ENCODE results near the gene ITPA. TPM values are rescaled to one million over a fixed set of nuclear protein-coding genes. Genes with fewer than 3 reads are reported as not detected.

The ITPA gene
- total RNA-seq, 3 donors from 2014 or later (not counting 1 experiment from before 2014, with no cell fraction given): 49.6 to 53.2 (median 50.2) TPM

GRCh38 chr20:3166913-3167342 lies 42.4 kb upstream of the ITPA start:
- Histone ChIP-seq H3K4me3 (ENCODE audit: low read length) (no peak overlapping the region), H3K27ac (ENCODE audit: low read length) (no peak overlapping the region), H3K27me3 (ENCODE audit: control insufficient read depth, insufficient read depth, low read length) (peaks cover 12% of the 10 kb centered on the region), H3K4me1 (ENCODE audit: control insufficient read depth, insufficient read depth, low read length) (no peaks in the 10 kb centered on the region), H3K36me3 (ENCODE audit: control insufficient read depth, insufficient read depth, low read length) (no peaks in the 10 kb centered on the region), H3K9me3 (ENCODE audit: control insufficient read depth, insufficient read depth, low read length) (no peaks in the 10 kb centered on the region)
- Mint-ChIP-seq H3K27me3 (ENCODE audit: low read depth in 2 of 2) (peaks cover 27 to 40% of the 10 kb centered on the region in 2 donors), H3K4me1 (peaks cover 0 to under 1% of the 10 kb centered on the region in 2 donors), H3K9me3 (no peaks in the 10 kb centered on the region), H3K4me3 (no peak overlapping the region), H3K27ac (no peak overlapping the region), H3K36me3 (no peaks in the 10 kb centered on the region)
- DNase-seq (no peak), ATAC-seq (no peak)
- intact Hi-C loops (cut with micrococcal nuclease): no loop called here
- TF ChIP-seq CTCF (IDR thresholded peaks at IDR 0.05): no peak
- WGBS (ENCODE audit: insufficient coverage): 94% methylated on average over 14 of the region's 16 CpGs

- no peak for DNase-seq
- Histone ChIP-seq H3K9me3 (ENCODE audit: control insufficient read depth, insufficient read depth, low read length) (no peaks in the 10 kb centered on the region), H3K36me3 (ENCODE audit: control insufficient read depth, insufficient read depth, low read length) (no peaks in the 10 kb centered on the region), H3K4me3 (ENCODE audit: low read length) (no peak overlapping the region), H3K27ac (ENCODE audit: low read length) (no peak overlapping the region), H3K27me3 (ENCODE audit: control insufficient read depth, insufficient read depth, low read length) (peaks cover 19% of the 10 kb centered on the region), H3K4me1 (ENCODE audit: control insufficient read depth, insufficient read depth, low read length) (peaks cover 4% of the 10 kb centered on the region)
- Mint-ChIP-seq H3K27me3 (ENCODE audit: low read depth in 2 of 2) (peaks cover 33 to 48% of the 10 kb centered on the region in 2 donors), H3K9me3 (no peaks in the 10 kb centered on the region), H3K4me3 (no peak overlapping the region), H3K27ac (no peak overlapping the region), H3K4me1 (peaks cover 0 to 9% of the 10 kb centered on the region in 2 donors), H3K36me3 (no peaks in the 10 kb centered on the region)
- intact Hi-C loops (cut with micrococcal nuclease): no loop called here
- no peak for TF ChIP-seq CTCF (IDR thresholded peaks at IDR 0.05)
- ATAC-seq: no peak
- 30% methylated on average over 25 of the region's 25 CpGs for WGBS (ENCODE audit: insufficient coverage)
Observed at GRCh38 chr20:3167738-3168078, 41.6 kb upstream of the ITPA start.

GRCh38 chr20:3168079-3168828 lies 41.0 kb upstream of the ITPA start:
- TF ChIP-seq CTCF (IDR thresholded peaks at IDR 0.05): no peak
- no peak overlapping the region for H3K4me3 ChIP-seq (ENCODE audit: low read length)

More at GRCh38 chr20:3168079-3168828, 41.0 kb upstream of the ITPA start:
- Mint-ChIP-seq H3K4me1 (peaks cover 0 to 9% of the 10 kb centered on the region in 2 donors), H3K27ac (no peak overlapping the region), H3K9me3 (no peaks in the 10 kb centered on the region), H3K27me3 (ENCODE audit: low read depth in 2 of 2) (peaks cover 33 to 47% of the 10 kb centered on the region in 2 donors), H3K36me3 (no peaks in the 10 kb centered on the region), H3K4me3 (no peak overlapping the region)
- Histone ChIP-seq H3K9me3 (ENCODE audit: control insufficient read depth, insufficient read depth, low read length) (no peaks in the 10 kb centered on the region), H3K27me3 (ENCODE audit: control insufficient read depth, insufficient read depth, low read length) (peaks cover 19% of the 10 kb centered on the region), H3K4me1 (ENCODE audit: control insufficient read depth, insufficient read depth, low read length) (peaks cover 9% of the 10 kb centered on the region), H3K27ac (ENCODE audit: low read length) (no peak overlapping the region), H3K36me3 (ENCODE audit: control insufficient read depth, insufficient read depth, low read length) (no peaks in the 10 kb centered on the region)
- 17% methylated on average over 37 of the region's 39 CpGs for WGBS (ENCODE audit: insufficient coverage)
- intact Hi-C loops (cut with micrococcal nuclease): no loop called here
- ATAC-seq (no peak), DNase-seq (peak in 1 of 2 donors; percentile 46)
